GM23338 (cell line): ENCODE results near the gene EDIL3. TPM values are rescaled to one million over a fixed set of nuclear protein-coding genes. Genes with fewer than 3 reads are reported as not detected.

Experiments
- ATAC-seq: fragments of 200-7000 bp; cut with Tn5 transposase; 3 replicates; pipeline ENCODE4 v1.9.1; 2020
- DNase-seq: peaks from one replicate; pipeline ENCODE4 v3.0.0-alpha.2; 2015; ENCODE audit warnings: low spot score
- H2AFZ ChIP-seq: fragments of 200-600 bp; sonication (generic); 2 replicates; pipeline ENCODE4 v1.8.0; 2016; ENCODE audit warnings: antibody characterized with exemption, mild to moderate bottlenecking, moderate library complexity
- H3F3A ChIP-seq: fragments of 200-600 bp; sonication (generic); replicated peaks from 2 replicates; pipeline ENCODE4 v1.8.0; 2017; ENCODE audit warnings: antibody characterized with exemption, mixed run types, low read depth
- H3K27ac ChIP-seq: fragments of 200-600 bp; sonication (generic); 2 replicates; pipeline ENCODE4 v1.6.1; 2016; ENCODE audit warnings: low read depth
- H3K27me3 ChIP-seq: fragments of 200-600 bp; sonication (generic); 2 replicates; pipeline ENCODE4 v1.8.0; 2016; ENCODE audit warnings: mild to moderate bottlenecking, mixed run types, moderate library complexity; ENCODE audit not compliant: insufficient read depth
- H3K36me3 ChIP-seq: fragments of 200-600 bp; sonication (generic); 2 replicates; pipeline ENCODE4 v1.8.0; 2016; ENCODE audit warnings: mild to moderate bottlenecking; ENCODE audit not compliant: insufficient read depth
- H3K4me1 ChIP-seq: fragments of 200-600 bp; sonication (generic); 2 replicates; pipeline ENCODE4 v1.8.0; 2016; ENCODE audit warnings: mild to moderate bottlenecking, moderate library complexity; ENCODE audit not compliant: insufficient read depth
- H3K4me2 ChIP-seq: fragments of 200-600 bp; sonication (generic); 2 replicates; pipeline ENCODE4 v1.7.1; 2017; ENCODE audit warnings: mixed run types
- H3K4me3 ChIP-seq: fragments of 200-600 bp; sonication (generic); 2 replicates; pipeline ENCODE4 v1.6.1; 2016; ENCODE audit warnings: mixed run types
- H3K79me2 ChIP-seq: fragments of 200-600 bp; sonication (generic); replicated peaks from 2 replicates; pipeline ENCODE4 v1.8.0; 2017; ENCODE audit warnings: mild to moderate bottlenecking; ENCODE audit not compliant: insufficient read depth
- H3K9me2 ChIP-seq: fragments of 200-600 bp; sonication (generic); 2 replicates; pipeline ENCODE4 v1.8.0; 2017; ENCODE audit not compliant: insufficient read depth
- H4K20me1 ChIP-seq: fragments of 200-600 bp; sonication (generic); replicated peaks from 2 replicates; pipeline ENCODE4 v1.8.0; 2017; ENCODE audit warnings: mild to moderate bottlenecking; ENCODE audit not compliant: insufficient read depth
- H3K27ac Mint-ChIP-seq: 2 replicates; pipeline ENCODE4 v1.8.0; 2020; ENCODE audit warnings: inconsistent platforms, mild to moderate bottlenecking, moderate library complexity, mixed read lengths
- H3K27me3 Mint-ChIP-seq: 3 replicates; pipeline ENCODE4 v1.8.0; 2022; ENCODE audit warnings: low read depth, mild to moderate bottlenecking, moderate library complexity, mixed read lengths, inconsistent platforms; ENCODE audit not compliant: insufficient read depth, poor library complexity
- H3K36me3 Mint-ChIP-seq: 3 replicates; pipeline ENCODE4 v1.8.0; 2021; ENCODE audit warnings: low read depth, mild to moderate bottlenecking, inconsistent platforms, moderate library complexity, mixed read lengths
- H3K4me1 Mint-ChIP-seq: 3 replicates; pipeline ENCODE4 v1.8.0; 2020; ENCODE audit warnings: mild to moderate bottlenecking, inconsistent platforms, mixed read lengths
- H3K4me3 Mint-ChIP-seq: 3 replicates; pipeline ENCODE4 v1.8.0; 2021; ENCODE audit warnings: moderate library complexity, mild to moderate bottlenecking, inconsistent platforms, mixed read lengths
- H3K9me3 Mint-ChIP-seq: 3 replicates; pipeline ENCODE4 v1.8.0; 2020; ENCODE audit warnings: moderate library complexity, mild to moderate bottlenecking, inconsistent platforms, mixed read lengths
- CREB1 ChIP-seq: fragments of 250-450 bp; sonication (Bioruptor Pico); IDR thresholded peaks from 2 replicates; pipeline ENCODE4 v1.5.0; 2020; ENCODE audit warnings: low read depth, mild to moderate bottlenecking, moderate library complexity
- CTCF ChIP-seq, 2 experiments: fragments of 200-600 bp in 1 of 2; sonication (generic) in 1 of 2; conservative IDR thresholded peaks; 2 replicates each; pipeline versions ENCODE4 v1.5.1 to v1.6.1; 2016 to 2017; ENCODE audit warnings: antibody characterized with exemption in 2 of 2, low read depth in 2 of 2, mild to moderate bottlenecking in 2 of 2, moderate library complexity in 1 of 2
- ETS1 ChIP-seq: IDR thresholded peaks from 2 replicates; pipeline ENCODE4 v1.6.1; 2016; ENCODE audit warnings: antibody characterized with exemption
- EZH2 ChIP-seq: fragments of 200-600 bp; sonication (generic); IDR thresholded peaks from one replicate; pipeline ENCODE4 v1.8.0; 2017; ENCODE audit warnings: antibody characterized with exemption, mild to moderate bottlenecking, low read depth; ENCODE audit not compliant: unreplicated experiment
- EZH2phosphoT487 ChIP-seq: fragments of 200-600 bp; sonication (generic); IDR thresholded peaks from one replicate; pipeline ENCODE4 v1.8.1; 2018; ENCODE audit warnings: antibody characterized with exemption; ENCODE audit not compliant: unreplicated experiment
- JUNB ChIP-seq: IDR thresholded peaks from one replicate; pipeline ENCODE4 v1.6.1; 2016; ENCODE audit warnings: antibody characterized with exemption; ENCODE audit not compliant: unreplicated experiment
- NANOG ChIP-seq: IDR thresholded peaks from 2 replicates; pipeline ENCODE4 v1.6.1; 2016; ENCODE audit warnings: antibody characterized with exemption, borderline replicate concordance
- POLR2AphosphoS5 ChIP-seq: IDR thresholded peaks from 2 replicates; pipeline ENCODE4 v1.6.1; 2016; ENCODE audit warnings: antibody characterized with exemption, low read depth
- STAT1 ChIP-seq: IDR thresholded peaks from one replicate; pipeline ENCODE4 v1.6.1; 2016; ENCODE audit warnings: antibody characterized with exemption; ENCODE audit not compliant: unreplicated experiment
- ZNF114 ChIP-seq: fragments of 250-450 bp; sonication (Bioruptor Pico); IDR thresholded peaks from 2 replicates; pipeline ENCODE4 v1.5.0; 2020; ENCODE audit warnings: mild to moderate bottlenecking, moderate library complexity
- ZNF331 ChIP-seq: fragments of 250-450 bp; sonication (Bioruptor Pico); IDR thresholded peaks from 2 replicates; pipeline ENCODE4 v1.5.0; 2020; ENCODE audit warnings: low read depth, mild to moderate bottlenecking, moderate library complexity
- polyA plus RNA-seq: library from polyadenylated mRNA; unstranded; fragments of >200 nt; fragmentation: Nextera tagmentation; extraction: Ambion mirVana; gene quantifications from 2 replicates; pipeline ENCODE4 v1.2.1, GENCODE V29; 2016
- total RNA-seq: library from RNA; depleted of rRNA; stranded (reverse); fragments of >200 nt; shearing (Covaris generic); gene quantifications from 2 replicates; pipeline ENCODE4 v1.2.3, GENCODE V29; 2014
- TF ChIP-seq, protein P1 (sequence below): IDR thresholded peaks from one replicate; pipeline ENCODE4 v1.6.1; 2018; ENCODE audit warnings: antibody characterized with exemption; ENCODE audit not compliant: unreplicated experiment
- TF ChIP-seq, protein P2 (sequence below): fragments of 250-450 bp; sonication (Bioruptor Pico); IDR thresholded peaks from 2 replicates; pipeline ENCODE4 v1.5.0; 2020; ENCODE audit warnings: mild to moderate bottlenecking, moderate library complexity

EDIL3 gene
- total and polyA plus RNA-seq, 2 experiments from 2014 or later, result 43.3 to 61.9 TPM

DNA sequence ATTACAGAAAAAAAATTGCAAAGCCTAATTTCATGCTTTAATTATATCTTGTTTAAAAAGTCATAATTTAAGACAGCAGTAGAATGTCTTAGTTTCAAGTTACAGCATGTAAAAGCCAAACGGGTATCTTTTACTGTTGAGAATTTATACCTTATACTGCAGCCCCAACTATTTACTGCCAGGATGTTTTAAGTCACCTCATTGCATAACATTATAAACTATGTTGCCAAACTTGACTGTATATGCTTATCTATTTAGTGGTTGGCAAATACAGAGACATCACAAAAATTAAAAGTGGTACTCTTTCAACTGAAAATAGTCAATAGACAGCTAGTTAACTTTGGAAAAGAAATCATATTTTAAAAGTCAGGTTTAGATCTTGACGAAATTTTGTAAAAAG lies 119.5 kb downstream of the EDIL3 start (continued):
- TF ChIP-seq POLR2AphosphoS5 (no peak), NANOG (no peak), ZNF331 (CRISPR knock-in tag) (no peak), EZH2 (no peak), JUNB (no peak), EZH2phosphoT487 (no peak), STAT1 (no peak)

GRCh38 chr5:84260939-84261338 lies 123.7 kb downstream of the EDIL3 start:
- H3K4me3 Mint-ChIP-seq, result no peak overlapping the region
- DNase-seq (no peak), ATAC-seq (no peak)
- Histone ChIP-seq H4K20me1 (no peaks in the 10 kb centered on the region), H3K4me1 (peaks cover 23% of the 10 kb centered on the region), H3K4me2 (no peak overlapping the region), H3K9me2 (no peaks in the 10 kb centered on the region), H3F3A (no peaks in the 10 kb centered on the region), H3K4me3 (no peak overlapping the region), H2AFZ (no peak overlapping the region), H3K36me3 (no peaks in the 10 kb centered on the region), H3K79me2 (no peaks in the 10 kb centered on the region), H3K27ac (no peak overlapping the region), H3K27me3 (no peaks in the 10 kb centered on the region)
- no peaks in the 10 kb centered on the region for H3K36me3 Mint-ChIP-seq
- H3K4me1 Mint-ChIP-seq, result peaks cover 40% of the 10 kb centered on the region
- H3K27ac Mint-ChIP-seq, result no peak overlapping the region
- no peak for TF ChIP-seq NANOG
- TF ChIP-seq JUNB, result no peak
- no peak for TF ChIP-seq EZH2phosphoT487
- no peak for TF ChIP-seq STAT1
- TF ChIP-seq CTCF (conservative IDR thresholded peaks at IDR 0.05; ENCODE audit: low read depth in 2 of 2), result no peak
- TF ChIP-seq, protein P1, sequence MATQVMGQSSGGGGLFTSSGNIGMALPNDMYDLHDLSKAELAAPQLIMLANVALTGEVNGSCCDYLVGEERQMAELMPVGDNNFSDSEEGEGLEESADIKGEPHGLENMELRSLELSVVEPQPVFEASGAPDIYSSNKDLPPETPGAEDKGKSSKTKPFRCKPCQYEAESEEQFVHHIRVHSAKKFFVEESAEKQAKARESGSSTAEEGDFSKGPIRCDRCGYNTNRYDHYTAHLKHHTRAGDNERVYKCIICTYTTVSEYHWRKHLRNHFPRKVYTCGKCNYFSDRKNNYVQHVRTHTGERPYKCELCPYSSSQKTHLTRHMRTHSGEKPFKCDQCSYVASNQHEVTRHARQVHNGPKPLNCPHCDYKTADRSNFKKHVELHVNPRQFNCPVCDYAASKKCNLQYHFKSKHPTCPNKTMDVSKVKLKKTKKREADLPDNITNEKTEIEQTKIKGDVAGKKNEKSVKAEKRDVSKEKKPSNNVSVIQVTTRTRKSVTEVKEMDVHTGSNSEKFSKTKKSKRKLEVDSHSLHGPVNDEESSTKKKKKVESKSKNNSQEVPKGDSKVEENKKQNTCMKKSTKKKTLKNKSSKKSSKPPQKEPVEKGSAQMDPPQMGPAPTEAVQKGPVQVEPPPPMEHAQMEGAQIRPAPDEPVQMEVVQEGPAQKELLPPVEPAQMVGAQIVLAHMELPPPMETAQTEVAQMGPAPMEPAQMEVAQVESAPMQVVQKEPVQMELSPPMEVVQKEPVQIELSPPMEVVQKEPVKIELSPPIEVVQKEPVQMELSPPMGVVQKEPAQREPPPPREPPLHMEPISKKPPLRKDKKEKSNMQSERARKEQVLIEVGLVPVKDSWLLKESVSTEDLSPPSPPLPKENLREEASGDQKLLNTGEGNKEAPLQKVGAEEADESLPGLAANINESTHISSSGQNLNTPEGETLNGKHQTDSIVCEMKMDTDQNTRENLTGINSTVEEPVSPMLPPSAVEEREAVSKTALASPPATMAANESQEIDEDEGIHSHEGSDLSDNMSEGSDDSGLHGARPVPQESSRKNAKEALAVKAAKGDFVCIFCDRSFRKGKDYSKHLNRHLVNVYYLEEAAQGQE, result no peak
- TF ChIP-seq EZH2, result no peak
- TF ChIP-seq, protein P2, sequence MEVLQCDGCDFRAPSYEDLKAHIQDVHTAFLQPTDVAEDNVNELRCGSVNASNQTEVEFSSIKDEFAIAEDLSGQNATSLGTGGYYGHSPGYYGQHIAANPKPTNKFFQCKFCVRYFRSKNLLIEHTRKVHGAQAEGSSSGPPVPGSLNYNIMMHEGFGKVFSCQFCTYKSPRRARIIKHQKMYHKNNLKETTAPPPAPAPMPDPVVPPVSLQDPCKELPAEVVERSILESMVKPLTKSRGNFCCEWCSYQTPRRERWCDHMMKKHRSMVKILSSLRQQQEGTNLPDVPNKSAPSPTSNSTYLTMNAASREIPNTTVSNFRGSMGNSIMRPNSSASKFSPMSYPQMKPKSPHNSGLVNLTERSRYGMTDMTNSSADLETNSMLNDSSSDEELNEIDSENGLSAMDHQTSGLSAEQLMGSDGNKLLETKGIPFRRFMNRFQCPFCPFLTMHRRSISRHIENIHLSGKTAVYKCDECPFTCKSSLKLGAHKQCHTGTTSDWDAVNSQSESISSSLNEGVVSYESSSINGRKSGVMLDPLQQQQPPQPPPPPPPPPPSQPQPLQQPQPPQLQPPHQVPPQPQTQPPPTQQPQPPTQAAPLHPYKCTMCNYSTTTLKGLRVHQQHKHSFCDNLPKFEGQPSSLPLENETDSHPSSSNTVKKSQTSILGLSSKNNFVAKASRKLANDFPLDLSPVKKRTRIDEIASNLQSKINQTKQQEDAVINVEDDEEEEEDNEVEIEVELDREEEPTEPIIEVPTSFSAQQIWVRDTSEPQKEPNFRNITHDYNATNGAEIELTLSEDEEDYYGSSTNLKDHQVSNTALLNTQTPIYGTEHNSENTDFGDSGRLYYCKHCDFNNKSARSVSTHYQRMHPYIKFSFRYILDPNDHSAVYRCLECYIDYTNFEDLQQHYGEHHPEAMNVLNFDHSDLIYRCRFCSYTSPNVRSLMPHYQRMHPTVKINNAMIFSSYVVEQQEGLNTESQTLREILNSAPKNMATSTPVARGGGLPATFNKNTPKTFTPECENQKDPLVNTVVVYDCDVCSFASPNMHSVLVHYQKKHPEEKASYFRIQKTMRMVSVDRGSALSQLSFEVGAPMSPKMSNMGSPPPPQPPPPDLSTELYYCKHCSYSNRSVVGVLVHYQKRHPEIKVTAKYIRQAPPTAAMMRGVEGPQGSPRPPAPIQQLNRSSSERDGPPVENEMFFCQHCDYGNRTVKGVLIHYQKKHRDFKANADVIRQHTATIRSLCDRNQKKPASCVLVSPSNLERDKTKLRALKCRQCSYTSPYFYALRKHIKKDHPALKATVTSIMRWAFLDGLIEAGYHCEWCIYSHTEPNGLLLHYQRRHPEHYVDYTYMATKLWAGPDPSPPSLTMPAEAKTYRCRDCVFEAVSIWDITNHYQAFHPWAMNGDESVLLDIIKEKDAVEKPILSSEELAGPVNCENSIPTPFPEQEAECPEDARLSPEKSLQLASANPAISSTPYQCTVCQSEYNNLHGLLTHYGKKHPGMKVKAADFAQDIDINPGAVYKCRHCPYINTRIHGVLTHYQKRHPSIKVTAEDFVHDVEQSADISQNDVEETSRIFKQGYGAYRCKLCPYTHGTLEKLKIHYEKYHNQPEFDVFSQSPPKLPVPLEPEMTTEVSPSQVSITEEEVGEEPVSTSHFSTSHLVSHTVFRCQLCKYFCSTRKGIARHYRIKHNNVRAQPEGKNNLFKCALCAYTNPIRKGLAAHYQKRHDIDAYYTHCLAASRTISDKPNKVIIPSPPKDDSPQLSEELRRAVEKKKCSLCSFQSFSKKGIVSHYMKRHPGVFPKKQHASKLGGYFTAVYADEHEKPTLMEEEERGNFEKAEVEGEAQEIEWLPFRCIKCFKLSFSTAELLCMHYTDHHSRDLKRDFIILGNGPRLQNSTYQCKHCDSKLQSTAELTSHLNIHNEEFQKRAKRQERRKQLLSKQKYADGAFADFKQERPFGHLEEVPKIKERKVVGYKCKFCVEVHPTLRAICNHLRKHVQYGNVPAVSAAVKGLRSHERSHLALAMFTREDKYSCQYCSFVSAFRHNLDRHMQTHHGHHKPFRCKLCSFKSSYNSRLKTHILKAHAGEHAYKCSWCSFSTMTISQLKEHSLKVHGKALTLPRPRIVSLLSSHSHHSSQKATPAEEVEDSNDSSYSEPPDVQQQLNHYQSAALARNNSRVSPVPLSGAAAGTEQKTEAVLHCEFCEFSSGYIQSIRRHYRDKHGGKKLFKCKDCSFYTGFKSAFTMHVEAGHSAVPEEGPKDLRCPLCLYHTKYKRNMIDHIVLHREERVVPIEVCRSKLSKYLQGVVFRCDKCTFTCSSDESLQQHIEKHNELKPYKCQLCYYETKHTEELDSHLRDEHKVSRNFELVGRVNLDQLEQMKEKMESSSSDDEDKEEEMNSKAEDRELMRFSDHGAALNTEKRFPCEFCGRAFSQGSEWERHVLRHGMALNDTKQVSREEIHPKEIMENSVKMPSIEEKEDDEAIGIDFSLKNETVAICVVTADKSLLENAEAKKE, result no peak
- no peak for TF ChIP-seq CREB1 (CRISPR knock-in tag)
- no peak for TF ChIP-seq ZNF331 (CRISPR knock-in tag)
- no peak for TF ChIP-seq ETS1
- no peak for TF ChIP-seq POLR2AphosphoS5
- TF ChIP-seq ZNF114 (CRISPR knock-in tag), result no peak
- no peaks in the 10 kb centered on the region for H3K9me3 Mint-ChIP-seq
- H3K27me3 Mint-ChIP-seq, result peaks cover 2% of the 10 kb centered on the region
